ENCODE measurements around the gene SGPP2. TPM values are rescaled to one million over a fixed set of nuclear protein-coding genes. Genes with fewer than 3 reads are reported as not detected.
"Not testable (repeated sequence)": the region's sequence is repeated elsewhere in the genome, so short reads cannot be mapped to it uniquely, and the experiment has no call there.

The SGPP2 gene
- total RNA-seq, 1 donor from 2014 or later: 0.11 TPM

DNA sequence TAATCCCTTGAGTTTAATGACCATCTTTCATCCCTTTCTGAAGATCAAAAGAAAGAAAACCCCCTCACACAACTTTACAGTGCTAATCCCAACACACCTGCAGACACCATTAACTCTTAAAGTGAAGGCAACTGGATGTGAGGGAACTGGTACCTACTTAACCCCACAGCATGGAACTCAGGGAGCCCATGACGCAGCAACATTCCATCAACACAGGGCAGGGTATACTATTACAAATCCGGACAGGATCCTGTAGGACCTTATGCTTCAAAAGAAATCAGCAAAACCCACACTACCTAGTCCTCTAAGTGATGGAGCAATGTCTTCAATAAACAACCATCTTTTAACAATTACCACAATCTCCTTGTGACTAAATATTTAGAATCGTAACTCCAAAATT is 153.0 kb downstream of the SGPP2 start:
- H2AFZ ChIP-seq (replicated peaks): no peak overlapping the region
- peak overlapping the region; percentile 51 for H3K27ac ChIP-seq
- Mint-ChIP-seq H3K9me3 (no peaks in the 10 kb centered on the region), H3K27ac (no peak overlapping the region), H3K36me3 (peaks cover 24% of the 10 kb centered on the region), H3K4me3 (no peak overlapping the region), H3K27me3 (ENCODE audit: insufficient read depth, low read depth) (no peaks in the 10 kb centered on the region), H3K4me1 (peaks cover 65% of the 10 kb centered on the region)
- H3K9ac ChIP-seq: no peak overlapping the region
- H3K4me1 ChIP-seq: peaks cover 79% of the 10 kb centered on the region
- H3K79me2 ChIP-seq (ENCODE audit: low read depth): peaks cover 15% of the 10 kb centered on the region
- H3K27me3 ChIP-seq: no peaks in the 10 kb centered on the region
- H3K4me2 ChIP-seq: peak overlapping the region; percentile 66
- no peaks in the 10 kb centered on the region for H4K20me1 ChIP-seq (ENCODE audit: low read depth)
- H3K36me3 ChIP-seq: peaks cover 3% of the 10 kb centered on the region
- peak overlapping the region; percentile 8 for H3K4me3 ChIP-seq
- peaks cover 44% of the 10 kb centered on the region for H3F3A ChIP-seq (ENCODE audit: low read depth)
- H3K9me3 ChIP-seq (ENCODE audit: low read depth): no peaks in the 10 kb centered on the region
- peak; percentile 34 for DNase-seq (ENCODE audit: low spot score)
- TF ChIP-seq EZH2 (IDR thresholded peaks at IDR 0.05) (no peak), EZH2phosphoT487 (IDR thresholded peaks at IDR 0.05) (no peak)

DNA sequence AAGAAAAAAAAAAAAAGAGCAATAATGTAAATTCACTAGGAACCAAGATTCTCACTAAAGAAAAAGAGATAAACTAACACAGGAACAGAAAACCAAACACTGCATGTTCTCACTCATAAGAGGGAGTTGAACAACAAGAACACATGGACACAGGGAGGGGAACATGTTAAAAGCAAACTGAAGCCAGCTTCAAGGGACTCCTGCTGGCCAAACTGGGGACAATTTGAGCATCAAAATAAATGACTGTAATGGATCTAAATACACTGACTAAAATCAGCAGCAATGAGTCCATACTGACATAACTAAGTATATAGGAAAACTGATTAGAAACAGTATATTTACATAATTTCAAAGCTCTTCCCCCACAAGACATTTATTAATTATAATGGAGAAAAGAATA is 158.6 kb downstream of the SGPP2 start:
- peaks cover 3% of the 10 kb centered on the region for H3K36me3 ChIP-seq
- peaks cover 23% of the 10 kb centered on the region for H3K4me1 ChIP-seq
- TF ChIP-seq, protein P1, sequence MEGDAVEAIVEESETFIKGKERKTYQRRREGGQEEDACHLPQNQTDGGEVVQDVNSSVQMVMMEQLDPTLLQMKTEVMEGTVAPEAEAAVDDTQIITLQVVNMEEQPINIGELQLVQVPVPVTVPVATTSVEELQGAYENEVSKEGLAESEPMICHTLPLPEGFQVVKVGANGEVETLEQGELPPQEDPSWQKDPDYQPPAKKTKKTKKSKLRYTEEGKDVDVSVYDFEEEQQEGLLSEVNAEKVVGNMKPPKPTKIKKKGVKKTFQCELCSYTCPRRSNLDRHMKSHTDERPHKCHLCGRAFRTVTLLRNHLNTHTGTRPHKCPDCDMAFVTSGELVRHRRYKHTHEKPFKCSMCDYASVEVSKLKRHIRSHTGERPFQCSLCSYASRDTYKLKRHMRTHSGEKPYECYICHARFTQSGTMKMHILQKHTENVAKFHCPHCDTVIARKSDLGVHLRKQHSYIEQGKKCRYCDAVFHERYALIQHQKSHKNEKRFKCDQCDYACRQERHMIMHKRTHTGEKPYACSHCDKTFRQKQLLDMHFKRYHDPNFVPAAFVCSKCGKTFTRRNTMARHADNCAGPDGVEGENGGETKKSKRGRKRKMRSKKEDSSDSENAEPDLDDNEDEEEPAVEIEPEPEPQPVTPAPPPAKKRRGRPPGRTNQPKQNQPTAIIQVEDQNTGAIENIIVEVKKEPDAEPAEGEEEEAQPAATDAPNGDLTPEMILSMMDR (IDR thresholded peaks at IDR 0.05): peak; percentile 37
- TF ChIP-seq EZH2phosphoT487 (IDR thresholded peaks at IDR 0.05): no peak
- no peak overlapping the region for H3K9ac ChIP-seq
- no peak overlapping the region for H3K27ac Mint-ChIP-seq
- H3K27me3 Mint-ChIP-seq (ENCODE audit: insufficient read depth, low read depth): peaks cover 4% of the 10 kb centered on the region
- no peaks in the 10 kb centered on the region for H4K20me1 ChIP-seq (ENCODE audit: low read depth)
- no peak overlapping the region for H3K27ac ChIP-seq
- H2AFZ ChIP-seq (replicated peaks): no peak overlapping the region
- H3K9me3 ChIP-seq (ENCODE audit: low read depth): no peaks in the 10 kb centered on the region
- no peak overlapping the region for H3K4me3 ChIP-seq
- peaks cover 5% of the 10 kb centered on the region for H3F3A ChIP-seq (ENCODE audit: low read depth)
- H3K9me3 Mint-ChIP-seq: peaks cover 29% of the 10 kb centered on the region
- H3K4me3 Mint-ChIP-seq: no peak overlapping the region
- DNase-seq (ENCODE audit: low spot score): no peak
- no peak overlapping the region for H3K4me2 ChIP-seq
- H3K36me3 Mint-ChIP-seq: peaks cover 59% of the 10 kb centered on the region
- peaks cover 6% of the 10 kb centered on the region for H3K79me2 ChIP-seq (ENCODE audit: low read depth)
- peaks cover 15% of the 10 kb centered on the region for H3K4me1 Mint-ChIP-seq
- H3K27me3 ChIP-seq: no peaks in the 10 kb centered on the region

DNA sequence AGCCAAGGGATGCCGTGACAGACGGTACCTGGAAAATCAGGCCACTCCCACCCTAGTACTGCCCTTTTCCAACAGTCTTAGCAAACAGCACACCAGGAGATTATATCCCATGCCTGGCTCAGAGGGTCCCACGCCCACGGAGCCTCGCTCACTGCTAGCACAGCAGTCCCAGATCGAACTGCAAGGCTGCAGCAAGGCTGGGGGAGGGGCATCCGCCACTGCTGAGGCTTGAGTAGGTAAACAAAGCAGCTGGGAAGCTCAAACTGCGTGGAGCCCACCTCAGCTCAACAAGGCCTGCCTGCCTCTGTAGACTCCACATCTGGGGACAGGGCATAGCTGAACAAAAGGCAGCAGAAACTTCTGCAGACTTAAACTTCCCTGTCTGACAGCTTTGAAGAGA is 160.2 kb downstream of the SGPP2 start:
- peaks cover 57% of the 10 kb centered on the region for H3K36me3 Mint-ChIP-seq
- H2AFZ ChIP-seq (replicated peaks): not testable (repeated sequence)

DNA sequence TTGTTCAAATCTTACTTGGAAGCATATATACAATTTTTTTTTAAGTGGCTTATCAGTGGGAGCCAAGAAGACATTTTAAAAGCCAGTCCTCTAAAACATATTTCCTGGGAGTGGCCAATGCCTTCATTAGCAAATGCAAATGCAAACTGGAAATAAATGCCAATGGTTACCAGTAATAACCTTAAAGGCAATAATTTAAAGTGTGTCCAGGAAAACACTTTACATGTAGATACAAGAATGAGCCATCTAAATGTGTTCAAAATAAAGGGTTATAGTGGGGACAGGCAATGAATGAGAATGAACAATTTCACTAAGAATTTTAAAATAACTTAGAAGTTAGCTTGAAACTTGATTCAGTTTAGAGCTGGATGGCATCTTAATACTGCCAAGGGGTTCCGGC is 167.3 kb downstream of the SGPP2 start:
- H3K4me1 ChIP-seq: no peaks in the 10 kb centered on the region
- no peak overlapping the region for H3K27ac ChIP-seq
- no peak overlapping the region for H2AFZ ChIP-seq (replicated peaks)
- H3K4me2 ChIP-seq: no peak overlapping the region
- H3K79me2 ChIP-seq (ENCODE audit: low read depth): no peaks in the 10 kb centered on the region
- no peak overlapping the region for H3K4me3 Mint-ChIP-seq
- no peaks in the 10 kb centered on the region for H4K20me1 ChIP-seq (ENCODE audit: low read depth)
- H3K4me1 Mint-ChIP-seq: peaks cover 5% of the 10 kb centered on the region
- H3F3A ChIP-seq (ENCODE audit: low read depth): no peaks in the 10 kb centered on the region
- DNase-seq (ENCODE audit: low spot score): no peak
- H3K4me3 ChIP-seq: no peak overlapping the region
- H3K36me3 Mint-ChIP-seq: peaks cover 33% of the 10 kb centered on the region
- peaks cover 17% of the 10 kb centered on the region for H3K9me3 Mint-ChIP-seq
- no peaks in the 10 kb centered on the region for H3K9me3 ChIP-seq (ENCODE audit: low read depth)
- H3K36me3 ChIP-seq: no peaks in the 10 kb centered on the region
- H3K9ac ChIP-seq: no peak overlapping the region
- TF ChIP-seq, protein P1 (IDR thresholded peaks at IDR 0.05): no peak
- TF ChIP-seq EZH2phosphoT487 (IDR thresholded peaks at IDR 0.05) (no peak), EZH2 (IDR thresholded peaks at IDR 0.05) (no peak)
- no peaks in the 10 kb centered on the region for H3K27me3 Mint-ChIP-seq (ENCODE audit: insufficient read depth, low read depth)
- no peaks in the 10 kb centered on the region for H3K27me3 ChIP-seq
- no peak overlapping the region for H3K27ac Mint-ChIP-seq

More for the DNA sequence above, 160.2 kb downstream of the SGPP2 start:
- H3K4me2 ChIP-seq; H3K4me1 ChIP-seq; H3K79me2 ChIP-seq (ENCODE audit: low read depth); H3F3A ChIP-seq (ENCODE audit: low read depth); H4K20me1 ChIP-seq (ENCODE audit: low read depth); DNase-seq (ENCODE audit: low spot score); H3K4me1 Mint-ChIP-seq; H3K9ac ChIP-seq; H3K9me3 ChIP-seq (ENCODE audit: low read depth); H3K4me3 ChIP-seq; H3K27ac ChIP-seq; H3K27ac Mint-ChIP-seq; H3K27me3 Mint-ChIP-seq (ENCODE audit: insufficient read depth, low read depth); H3K36me3 ChIP-seq; H3K4me3 Mint-ChIP-seq; H3K27me3 ChIP-seq: not testable (repeated sequence)
- H3K9me3 Mint-ChIP-seq: peaks cover 36% of the 10 kb centered on the region
